NCI-H1092 treated with DMSO at 0.1 percent for 48 hours (cell line): ENCODE data around the gene ATP6V0D1.
"Not testable (repeated sequence)": the region's sequence is repeated elsewhere in the genome, so short reads cannot be mapped to it uniquely, and the experiment has no call there.

Experiments used
- DNase-seq: peaks from one replicate; lab custom pipeline; 2025; lab: John Stamatoyannopoulos, UW

Gene ATP6V0D1

DNA sequence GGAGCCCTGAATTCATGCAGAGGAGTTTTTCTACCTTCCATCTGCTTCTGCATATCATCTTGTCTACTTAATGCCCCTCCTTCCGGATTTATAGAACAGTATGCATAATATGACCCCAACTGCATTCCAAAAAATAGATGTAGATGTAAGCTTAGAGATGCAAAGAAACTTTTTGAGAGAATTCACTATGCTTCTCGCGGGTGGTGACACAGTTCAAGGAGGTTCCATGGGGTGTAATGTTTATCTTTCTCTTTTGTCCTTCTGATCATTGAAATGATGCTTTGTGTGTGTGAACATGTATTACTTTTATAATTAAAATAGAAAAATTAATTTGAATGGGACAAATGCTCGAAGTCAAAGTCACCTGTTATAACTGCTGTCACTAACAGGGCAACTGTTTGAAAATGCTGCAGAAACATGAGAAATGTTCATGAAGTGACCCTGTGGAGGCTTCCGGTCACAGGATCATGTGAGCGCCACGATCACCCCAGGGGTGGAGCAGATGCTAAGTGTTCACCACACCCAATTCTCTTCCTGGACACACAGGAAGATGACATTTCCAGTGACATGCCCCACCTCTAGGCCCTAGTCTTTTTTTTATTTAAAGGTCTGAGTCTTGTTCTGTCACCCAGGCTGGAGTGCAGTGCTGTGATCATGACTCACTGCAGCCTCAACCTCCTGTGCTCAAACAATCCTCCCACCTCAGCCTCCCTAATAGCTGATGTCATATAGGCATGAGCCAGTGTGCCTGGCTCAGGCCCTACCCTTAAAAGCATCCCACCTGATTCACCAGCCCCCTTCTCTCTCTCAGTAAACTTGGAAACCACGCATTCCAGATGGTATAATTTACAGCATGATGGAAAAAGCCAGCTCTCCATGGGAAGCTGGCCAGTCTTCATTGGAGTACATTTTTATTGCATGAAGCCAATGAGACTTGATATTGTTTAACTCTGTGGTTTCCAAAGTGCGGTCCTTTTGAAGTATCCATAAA lies 23.4 kb upstream of the ATP6V0D1 start:
- DNase-seq = no peak

GRCh38 chr16:67499106-67499505 lies 18.1 kb upstream of the ATP6V0D1 start:
- no peak for DNase-seq

DNA sequence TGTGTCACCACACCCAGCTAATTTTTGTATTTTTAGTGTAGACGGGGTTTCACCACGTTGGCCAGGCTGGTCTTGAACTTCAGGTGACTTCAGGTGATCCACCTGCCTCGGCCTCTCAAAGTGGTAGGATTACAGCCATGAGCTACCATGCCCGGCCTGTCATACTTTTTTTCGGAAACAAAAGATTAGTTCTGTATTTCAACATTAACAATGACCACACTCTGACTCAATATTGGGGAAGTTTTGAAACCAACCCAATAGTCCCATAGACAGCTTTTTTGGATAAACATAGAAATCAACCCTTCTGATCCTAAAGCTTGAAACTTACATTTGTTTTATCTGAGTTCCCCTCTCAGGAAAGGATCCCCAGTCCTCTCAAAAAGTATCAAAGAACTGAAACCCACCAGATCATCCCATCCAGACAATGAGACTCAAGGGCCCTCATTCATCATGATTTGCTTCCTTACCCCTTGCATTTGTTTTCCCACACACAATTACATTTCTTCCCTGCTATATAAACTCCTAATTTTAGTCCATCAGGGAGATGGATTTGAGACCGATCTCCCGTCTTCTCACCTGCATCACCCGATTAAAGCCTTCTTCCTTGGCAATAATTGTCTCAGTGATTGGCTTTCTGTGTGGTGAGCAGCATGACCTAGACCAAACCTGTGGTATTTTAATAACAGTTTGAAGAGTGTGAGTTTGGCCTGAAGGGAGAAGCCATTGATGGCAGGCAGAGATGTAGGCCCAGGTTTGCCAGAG lies 9.6 kb upstream of the ATP6V0D1 start:
- DNase-seq = no peak

DNA sequence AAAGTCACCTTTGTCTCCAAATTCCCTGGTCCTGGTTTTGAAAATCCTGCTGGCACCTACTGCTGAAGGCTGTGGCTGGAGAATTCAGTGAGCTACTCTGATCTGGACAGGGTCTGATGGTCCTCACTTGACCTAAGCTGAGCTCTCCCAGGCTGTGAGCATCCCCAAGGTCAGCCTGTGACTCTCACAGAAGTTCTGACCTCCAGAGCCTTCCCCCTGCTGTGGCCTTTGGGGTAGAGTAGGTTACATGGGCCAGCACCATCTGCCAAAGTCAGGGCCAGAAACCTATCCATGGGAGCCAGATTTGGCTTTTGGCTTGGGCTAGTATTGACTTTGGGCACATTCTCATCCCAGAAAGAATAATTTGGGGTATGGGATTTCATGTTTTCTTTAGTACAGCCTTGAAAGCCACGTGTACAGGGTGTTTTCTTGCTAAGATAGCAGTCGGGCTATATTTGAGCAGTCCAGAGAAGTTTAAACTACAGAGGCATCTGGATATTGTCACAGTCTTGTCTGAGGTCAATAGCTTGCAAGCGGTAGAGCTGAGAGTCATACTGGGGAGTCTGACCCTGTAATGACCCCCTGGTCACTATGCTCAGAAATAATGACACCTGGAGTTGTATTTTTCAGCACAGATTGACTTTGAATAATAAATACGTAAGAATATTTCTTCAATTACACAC lies 8.6 kb upstream of the ATP6V0D1 start:
- no peak for DNase-seq

DNA sequence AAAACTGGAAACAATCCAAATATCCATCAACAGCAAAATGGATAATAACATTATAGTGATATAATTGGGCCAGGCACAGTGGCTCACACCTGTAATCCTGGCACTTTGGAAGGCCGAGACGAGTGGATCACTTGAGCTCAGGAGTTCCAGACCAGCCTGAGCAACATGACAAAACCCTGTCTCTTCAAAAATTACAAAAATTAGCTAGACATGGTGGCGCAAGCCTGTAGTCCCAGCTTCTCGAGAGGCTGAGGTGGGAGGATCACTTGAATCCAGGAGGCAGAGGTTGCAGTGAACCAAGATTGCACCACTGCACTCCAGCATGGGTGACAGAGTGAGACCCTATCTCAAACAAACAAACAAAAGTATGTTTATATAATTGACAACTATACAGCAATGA lies 6.6 kb upstream of the ATP6V0D1 start:
- DNase-seq = not testable (repeated sequence)

- no peak for DNase-seq
Measured at GRCh38 chr16:67486805-67487204, 5.8 kb upstream of the ATP6V0D1 start.

GRCh38 chr16:67483731-67484525 lies 3.0 kb upstream of the ATP6V0D1 start:
- DNase-seq = no peak

DNA sequence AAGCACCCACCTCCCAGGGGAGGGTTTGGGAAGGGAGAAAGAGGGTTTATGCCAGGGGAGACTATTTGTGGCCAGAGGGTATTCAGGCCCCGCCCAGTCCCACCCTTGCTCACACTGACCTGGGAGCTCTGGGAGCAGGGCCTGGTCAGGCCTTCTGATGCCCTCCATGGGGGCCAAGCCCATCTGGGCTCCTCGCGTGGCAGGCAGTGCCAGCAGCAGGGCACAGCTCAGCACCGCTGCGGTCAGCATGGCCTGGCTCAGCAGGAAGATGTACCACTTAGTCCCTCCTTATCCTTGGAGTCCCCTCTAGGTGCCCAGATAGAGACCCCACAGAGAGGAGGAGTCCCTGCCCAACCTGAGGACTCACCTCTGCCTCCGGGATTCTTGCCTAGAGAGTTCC lies 2.2 kb upstream of the ATP6V0D1 start, which contains the start of gene AGRP:
Gene AGRP, minus strand, starts transcription at position 398 of the 400 bp plus-strand sequence. Its CDS starts 149 bp downstream, at position 249.
- DNase-seq = no peak

- DNase-seq = no peak
Measured at GRCh38 chr16:67482233-67482924, 1.4 kb upstream of the ATP6V0D1 start.

DNA sequence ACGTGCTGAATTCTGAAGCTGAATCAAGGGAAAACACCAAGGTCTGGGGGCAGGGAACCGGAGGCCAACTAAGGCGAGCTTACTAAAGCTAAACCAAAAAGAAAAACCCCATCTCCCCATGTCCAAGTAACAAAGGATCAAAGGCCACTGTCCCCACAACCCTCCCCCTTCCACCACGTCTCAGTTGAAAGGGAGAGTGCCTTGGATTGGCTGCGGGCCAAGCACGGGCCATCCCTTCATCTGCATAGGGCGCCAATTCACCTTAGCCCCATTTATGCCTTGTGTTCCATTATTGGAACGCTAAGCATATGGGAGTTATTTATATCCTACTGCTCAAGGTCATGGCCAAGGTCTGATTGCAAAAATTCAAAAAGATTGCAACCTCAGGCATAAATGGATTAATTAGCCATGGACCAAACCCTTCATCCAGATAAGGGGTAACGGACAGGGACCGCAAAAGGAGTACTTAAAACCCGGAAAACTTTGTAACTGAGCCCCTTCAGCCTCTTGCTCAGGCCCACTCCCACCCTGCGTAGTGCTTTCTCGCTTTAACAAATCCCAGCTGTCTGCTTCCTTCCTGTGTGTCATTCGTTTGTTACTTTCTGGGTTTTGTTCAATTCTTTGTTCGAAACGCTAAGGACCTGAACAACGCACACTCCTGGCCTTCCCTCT lies 740 bp upstream of the ATP6V0D1 start:
- peak; percentile 71 for DNase-seq

DNA sequence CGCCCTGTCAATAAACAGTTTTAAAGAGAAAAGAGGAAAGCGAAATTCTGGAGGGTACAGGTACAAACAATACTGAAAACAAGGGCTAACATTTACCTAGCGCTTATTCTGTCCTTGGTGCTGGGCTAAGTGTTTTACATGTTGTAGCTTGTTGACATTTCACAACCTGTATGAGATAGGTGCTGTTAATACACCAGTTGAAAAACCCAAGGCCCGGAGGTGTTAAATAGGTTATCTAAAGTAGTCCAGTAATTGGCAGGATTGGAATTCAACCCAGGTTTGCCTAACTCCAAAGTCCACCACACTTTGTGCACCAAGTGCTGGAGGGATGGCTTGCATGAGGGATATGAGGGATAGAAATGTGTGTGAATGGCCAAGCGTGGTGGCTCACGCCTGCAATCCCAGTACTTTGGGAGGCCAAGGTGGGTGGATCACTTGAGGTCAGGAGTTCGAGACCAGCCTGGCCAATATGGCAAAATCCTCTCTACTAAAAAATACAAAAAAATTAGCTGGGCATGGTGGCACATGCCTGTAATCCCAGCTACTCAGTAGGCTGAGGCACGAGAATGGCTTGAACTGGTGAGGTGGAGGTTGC lies 2.9 kb downstream of the ATP6V0D1 start:
- no peak for DNase-seq

- DNase-seq = peak; percentile 10
Measured at GRCh38 chr16:67474551-67475455, 6.2 kb downstream of the ATP6V0D1 start.

DNA sequence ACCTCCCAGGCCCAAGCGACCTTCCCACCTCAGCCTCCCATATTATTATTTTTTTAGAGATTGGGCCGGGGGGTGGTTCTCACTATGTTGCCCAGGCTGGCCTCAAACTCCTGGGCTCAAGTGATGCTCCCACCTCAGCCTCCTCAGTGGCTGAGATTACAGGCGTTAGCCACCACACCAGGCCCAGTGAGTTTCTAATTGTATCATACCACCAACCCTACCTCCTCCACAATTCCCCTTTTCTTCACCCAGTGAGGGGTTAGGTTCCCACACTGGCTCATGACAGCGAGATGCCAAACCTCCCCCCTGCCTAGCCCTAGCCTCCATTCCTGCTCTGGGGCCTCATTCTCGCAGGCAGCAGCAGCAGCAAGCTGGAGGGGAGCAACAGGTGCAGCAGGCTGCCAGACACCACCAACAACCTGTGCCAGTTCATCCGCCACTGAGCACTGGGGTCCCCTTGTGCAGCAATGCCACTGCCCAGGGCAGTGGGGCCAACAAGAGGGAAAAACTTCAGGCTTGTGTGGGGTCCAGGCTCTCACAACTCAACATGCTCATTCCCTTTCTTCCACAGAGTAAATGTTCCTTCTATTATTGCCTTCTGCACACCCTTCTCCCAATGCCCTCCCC lies 9.1 kb downstream of the ATP6V0D1 start:
- DNase-seq = no peak

GRCh38 chr16:67470359-67470758 lies 10.6 kb downstream of the ATP6V0D1 start:
- peak; percentile 84 for DNase-seq

GRCh38 chr16:67468731-67469130 lies 12.2 kb downstream of the ATP6V0D1 start:
- DNase-seq = no peak

DNA sequence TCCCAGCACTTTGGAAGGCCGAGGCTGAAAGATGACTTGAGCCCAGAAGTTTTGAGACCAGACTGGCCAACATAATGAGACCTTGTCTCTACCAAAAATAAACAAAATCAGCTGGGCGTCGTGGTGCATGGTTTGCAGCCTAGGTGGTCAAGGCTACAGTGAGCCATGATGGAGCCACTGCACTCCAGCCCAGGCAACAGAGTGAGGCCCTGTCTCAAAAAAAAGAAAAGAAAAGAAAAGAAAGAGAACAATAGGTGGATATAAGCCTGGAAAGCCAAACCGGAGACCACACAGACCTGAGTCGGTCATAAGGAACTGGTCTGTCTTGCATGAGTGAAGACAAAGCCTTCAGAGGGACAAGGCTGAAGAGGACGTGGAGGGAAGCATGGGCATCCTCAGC lies 14.4 kb downstream of the ATP6V0D1 start:
- DNase-seq = no peak

DNA sequence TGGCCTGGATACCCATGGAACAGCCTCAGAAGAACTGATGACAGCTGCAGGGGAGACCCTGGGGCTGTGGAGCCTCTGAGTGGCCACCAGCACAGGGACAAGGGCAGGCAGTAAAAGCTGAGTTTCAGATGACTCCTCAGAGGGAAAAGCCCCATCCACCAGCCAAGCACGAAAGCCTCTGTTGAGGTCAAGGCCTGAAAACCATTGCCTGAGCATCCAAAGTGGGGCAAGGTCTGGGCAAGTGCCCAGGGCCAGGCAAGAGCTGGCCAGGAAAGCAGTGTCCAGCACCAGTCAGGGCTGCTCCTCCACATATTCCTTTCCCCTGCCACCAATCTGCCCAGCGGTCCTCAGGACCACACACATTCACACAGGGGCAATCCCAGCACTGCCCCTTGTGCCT lies 16.4 kb downstream of the ATP6V0D1 start:
- no peak for DNase-seq

DNA sequence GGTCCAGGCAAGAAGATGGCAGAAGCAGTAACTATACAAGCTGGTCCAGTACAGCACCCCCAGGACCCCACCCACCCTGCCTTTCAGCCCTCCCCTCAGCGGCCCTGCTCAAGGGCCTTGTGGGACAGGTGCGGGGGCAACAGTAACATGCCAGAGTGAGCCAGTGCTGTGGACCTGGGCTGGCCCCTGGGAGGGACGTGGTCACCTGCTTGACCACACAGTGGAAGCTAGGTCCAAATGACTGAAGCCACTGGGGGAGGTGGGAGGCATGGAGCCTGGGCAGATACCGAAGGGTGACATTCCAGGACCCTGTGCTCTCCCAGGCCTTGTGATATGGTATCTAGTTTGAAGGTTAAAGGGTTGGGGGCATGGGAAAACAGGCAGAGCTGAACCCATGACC lies 17.3 kb downstream of the ATP6V0D1 start:
- DNase-seq = no peak
